Panc1 (cell line): ENCODE results near the gene RIPOR2.

ENCODE experiments used
- POLR2AphosphoS5 ChIP-seq: IDR thresholded peaks from 2 replicates; pipeline ENCODE4 v1.6.1; 2012; ENCODE audit warnings: mild to moderate bottlenecking, low read depth, low read length, moderate library complexity
- SIN3A ChIP-seq: IDR thresholded peaks from 2 replicates; pipeline ENCODE4 v1.6.1; 2012; ENCODE audit warnings: low read depth, mild to moderate bottlenecking, low read length, moderate library complexity, borderline replicate concordance; ENCODE audit not compliant: insufficient read depth
- TCF7L2 ChIP-seq: IDR thresholded peaks from 2 replicates; pipeline ENCODE4 v1.6.1; 2011; ENCODE audit warnings: mild to moderate bottlenecking, low read depth, low read length, inconsistent platforms
- TF ChIP-seq, protein P1 (sequence below): fragments of 450-650 bp; IDR thresholded peaks from 2 replicates; pipeline ENCODE4 v1.5.1; 2017; ENCODE audit warnings: mild to moderate bottlenecking
- TF ChIP-seq, protein P2 (sequence below), 2 experiments: IDR thresholded peaks; 2 replicates each; pipeline ENCODE4 v1.6.1; 2011 to 2012; ENCODE audit warnings: low read depth in 2 of 2, control low read depth in 1 of 2, low read length in 1 of 2, mild to moderate bottlenecking in 1 of 2, moderate library complexity in 1 of 2; ENCODE audit not compliant: insufficient read depth in 1 of 2

DNA sequence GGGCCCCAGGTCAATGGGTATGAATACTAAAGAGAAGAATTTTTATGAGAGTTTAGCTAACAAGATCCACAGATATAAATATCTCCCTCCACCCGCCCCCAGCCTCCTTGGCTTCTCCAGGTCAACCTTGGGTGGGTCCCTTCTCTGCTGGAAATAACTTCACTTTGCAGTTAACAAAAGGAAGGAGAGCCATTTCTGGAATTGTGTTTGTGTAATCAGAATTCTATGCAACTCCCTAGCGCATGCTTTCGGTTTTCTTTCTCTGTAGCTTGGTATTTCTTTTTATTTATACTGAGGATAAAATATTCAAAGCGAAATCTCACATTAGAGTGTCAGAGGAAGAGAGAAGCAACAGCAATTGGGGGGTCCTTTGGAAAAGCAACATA is 27.1 kb downstream of the RIPOR2 start:
- TF ChIP-seq, protein P1, sequence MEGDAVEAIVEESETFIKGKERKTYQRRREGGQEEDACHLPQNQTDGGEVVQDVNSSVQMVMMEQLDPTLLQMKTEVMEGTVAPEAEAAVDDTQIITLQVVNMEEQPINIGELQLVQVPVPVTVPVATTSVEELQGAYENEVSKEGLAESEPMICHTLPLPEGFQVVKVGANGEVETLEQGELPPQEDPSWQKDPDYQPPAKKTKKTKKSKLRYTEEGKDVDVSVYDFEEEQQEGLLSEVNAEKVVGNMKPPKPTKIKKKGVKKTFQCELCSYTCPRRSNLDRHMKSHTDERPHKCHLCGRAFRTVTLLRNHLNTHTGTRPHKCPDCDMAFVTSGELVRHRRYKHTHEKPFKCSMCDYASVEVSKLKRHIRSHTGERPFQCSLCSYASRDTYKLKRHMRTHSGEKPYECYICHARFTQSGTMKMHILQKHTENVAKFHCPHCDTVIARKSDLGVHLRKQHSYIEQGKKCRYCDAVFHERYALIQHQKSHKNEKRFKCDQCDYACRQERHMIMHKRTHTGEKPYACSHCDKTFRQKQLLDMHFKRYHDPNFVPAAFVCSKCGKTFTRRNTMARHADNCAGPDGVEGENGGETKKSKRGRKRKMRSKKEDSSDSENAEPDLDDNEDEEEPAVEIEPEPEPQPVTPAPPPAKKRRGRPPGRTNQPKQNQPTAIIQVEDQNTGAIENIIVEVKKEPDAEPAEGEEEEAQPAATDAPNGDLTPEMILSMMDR: no peak
- TF ChIP-seq POLR2AphosphoS5 (no peak), SIN3A (no peak), TCF7L2 (no peak)
- TF ChIP-seq, protein P2, sequence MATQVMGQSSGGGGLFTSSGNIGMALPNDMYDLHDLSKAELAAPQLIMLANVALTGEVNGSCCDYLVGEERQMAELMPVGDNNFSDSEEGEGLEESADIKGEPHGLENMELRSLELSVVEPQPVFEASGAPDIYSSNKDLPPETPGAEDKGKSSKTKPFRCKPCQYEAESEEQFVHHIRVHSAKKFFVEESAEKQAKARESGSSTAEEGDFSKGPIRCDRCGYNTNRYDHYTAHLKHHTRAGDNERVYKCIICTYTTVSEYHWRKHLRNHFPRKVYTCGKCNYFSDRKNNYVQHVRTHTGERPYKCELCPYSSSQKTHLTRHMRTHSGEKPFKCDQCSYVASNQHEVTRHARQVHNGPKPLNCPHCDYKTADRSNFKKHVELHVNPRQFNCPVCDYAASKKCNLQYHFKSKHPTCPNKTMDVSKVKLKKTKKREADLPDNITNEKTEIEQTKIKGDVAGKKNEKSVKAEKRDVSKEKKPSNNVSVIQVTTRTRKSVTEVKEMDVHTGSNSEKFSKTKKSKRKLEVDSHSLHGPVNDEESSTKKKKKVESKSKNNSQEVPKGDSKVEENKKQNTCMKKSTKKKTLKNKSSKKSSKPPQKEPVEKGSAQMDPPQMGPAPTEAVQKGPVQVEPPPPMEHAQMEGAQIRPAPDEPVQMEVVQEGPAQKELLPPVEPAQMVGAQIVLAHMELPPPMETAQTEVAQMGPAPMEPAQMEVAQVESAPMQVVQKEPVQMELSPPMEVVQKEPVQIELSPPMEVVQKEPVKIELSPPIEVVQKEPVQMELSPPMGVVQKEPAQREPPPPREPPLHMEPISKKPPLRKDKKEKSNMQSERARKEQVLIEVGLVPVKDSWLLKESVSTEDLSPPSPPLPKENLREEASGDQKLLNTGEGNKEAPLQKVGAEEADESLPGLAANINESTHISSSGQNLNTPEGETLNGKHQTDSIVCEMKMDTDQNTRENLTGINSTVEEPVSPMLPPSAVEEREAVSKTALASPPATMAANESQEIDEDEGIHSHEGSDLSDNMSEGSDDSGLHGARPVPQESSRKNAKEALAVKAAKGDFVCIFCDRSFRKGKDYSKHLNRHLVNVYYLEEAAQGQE (IDR thresholded peaks at IDR 0.05; ENCODE audit: insufficient read depth in 1 of 2, low read depth in 2 of 2, low read length in 1 of 2): no peak
